Left ventricle myocardium inferior (tissue), 1 donor: ENCODE measurements around the gene VAMP2. TPM values are rescaled to one million over a fixed set of nuclear protein-coding genes. Genes with fewer than 3 reads are reported as not detected.

Source experiments
- DNase-seq: peaks from one replicate; pipeline ENCODE4 v3.0.0-alpha.2; 2020
- H3K27ac ChIP-seq: fragments of 200-600 bp; replicated peaks from 2 replicates; pipeline ENCODE4 v1.8.0; 2021
- H3K27me3 ChIP-seq: fragments of 200-600 bp; 2 replicates; pipeline ENCODE4 v1.8.0; 2021; ENCODE audit warnings: low read depth
- H3K36me3 ChIP-seq: fragments of 200-600 bp; 2 replicates; pipeline ENCODE4 v1.8.0; 2021
- H3K4me1 ChIP-seq: fragments of 200-600 bp; 2 replicates; pipeline ENCODE4 v1.8.0; 2021
- H3K4me3 ChIP-seq: fragments of 200-600 bp; 2 replicates; pipeline ENCODE4 v1.8.0; 2021; ENCODE audit warnings: mild to moderate bottlenecking, moderate library complexity
- H3K9me3 ChIP-seq: fragments of 200-600 bp; replicated peaks from 2 replicates; pipeline ENCODE4 v1.8.0; 2021
- intact Hi-C: fragments of 100-400 bp; cut with micrococcal nuclease; formaldehyde crosslinking; loops from one replicate; pipeline ENCODE4 v1.11.0; 2022
- total RNA-seq: library from RNA; stranded (reverse); fragmentation: NEBNext Ultra II Directional; extraction: Animal tissue kit (Norgen Biotek cat#: 25700); gene quantifications from one replicate; pipeline ENCODE4 v1.2.1, GENCODE V29; 2021
- TF ChIP-seq, protein P1 (sequence below): fragments of 200-600 bp; IDR thresholded peaks from 2 replicates; pipeline ENCODE4 v1.8.0; 2021; ENCODE audit warnings: antibody characterized with exemption, mild to moderate bottlenecking, borderline replicate concordance
- donor health status: DM: no; HTN: yes; CAD: no; lungs with severe emphysema.

VAMP2 gene
- total RNA-seq, 1 donor from 2014 or later = 59.6 TPM

GRCh38 chr17:8133941-8134340 is 28.8 kb downstream of the VAMP2 start:
- TF ChIP-seq, protein P1, sequence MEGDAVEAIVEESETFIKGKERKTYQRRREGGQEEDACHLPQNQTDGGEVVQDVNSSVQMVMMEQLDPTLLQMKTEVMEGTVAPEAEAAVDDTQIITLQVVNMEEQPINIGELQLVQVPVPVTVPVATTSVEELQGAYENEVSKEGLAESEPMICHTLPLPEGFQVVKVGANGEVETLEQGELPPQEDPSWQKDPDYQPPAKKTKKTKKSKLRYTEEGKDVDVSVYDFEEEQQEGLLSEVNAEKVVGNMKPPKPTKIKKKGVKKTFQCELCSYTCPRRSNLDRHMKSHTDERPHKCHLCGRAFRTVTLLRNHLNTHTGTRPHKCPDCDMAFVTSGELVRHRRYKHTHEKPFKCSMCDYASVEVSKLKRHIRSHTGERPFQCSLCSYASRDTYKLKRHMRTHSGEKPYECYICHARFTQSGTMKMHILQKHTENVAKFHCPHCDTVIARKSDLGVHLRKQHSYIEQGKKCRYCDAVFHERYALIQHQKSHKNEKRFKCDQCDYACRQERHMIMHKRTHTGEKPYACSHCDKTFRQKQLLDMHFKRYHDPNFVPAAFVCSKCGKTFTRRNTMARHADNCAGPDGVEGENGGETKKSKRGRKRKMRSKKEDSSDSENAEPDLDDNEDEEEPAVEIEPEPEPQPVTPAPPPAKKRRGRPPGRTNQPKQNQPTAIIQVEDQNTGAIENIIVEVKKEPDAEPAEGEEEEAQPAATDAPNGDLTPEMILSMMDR = no peak
- intact Hi-C loops = no loop called here
- Histone ChIP-seq H3K36me3 (no peaks in the 10 kb centered on the region), H3K4me1 (peaks cover 11% of the 10 kb centered on the region), H3K4me3 (no peak overlapping the region), H3K27me3 (peaks cover 13% of the 10 kb centered on the region), H3K27ac (no peak overlapping the region), H3K9me3 (no peaks in the 10 kb centered on the region)
- no peak for DNase-seq

DNA sequence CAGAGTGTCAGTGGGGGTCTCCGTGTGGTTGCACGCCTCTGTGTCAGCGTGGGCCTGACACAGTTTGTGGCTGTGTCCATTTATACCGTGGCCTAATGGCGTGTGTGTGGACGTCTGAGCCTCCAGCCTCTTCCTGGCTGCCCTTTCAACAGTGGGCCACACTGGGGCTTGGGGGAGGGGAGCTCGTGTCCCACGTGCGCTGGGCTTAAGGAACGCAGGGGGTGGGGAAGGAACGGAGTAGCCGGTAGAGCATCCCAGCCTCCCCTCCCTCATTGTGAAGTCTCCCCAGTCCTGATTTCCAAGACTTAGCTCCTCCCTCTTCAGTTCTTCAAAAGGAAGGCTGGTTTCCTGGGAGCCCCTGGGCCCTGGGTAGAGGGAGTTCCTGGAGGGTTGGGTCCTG is 29.3 kb downstream of the VAMP2 start:
- no peak for DNase-seq
- Histone ChIP-seq H3K4me3 (no peak overlapping the region), H3K27me3 (peaks cover 19% of the 10 kb centered on the region), H3K4me1 (peaks cover 9% of the 10 kb centered on the region), H3K27ac (no peak overlapping the region), H3K9me3 (no peaks in the 10 kb centered on the region), H3K36me3 (no peaks in the 10 kb centered on the region)
- TF ChIP-seq, protein P1 = no peak
- intact Hi-C loops = no loop called here

- no peaks in the 10 kb centered on the region for H3K36me3 ChIP-seq
- no peak for DNase-seq
- TF ChIP-seq, protein P1 = no peak
- no peaks in the 10 kb centered on the region for H3K9me3 ChIP-seq
- H3K4me1 ChIP-seq = peaks cover 8% of the 10 kb centered on the region
- intact Hi-C loops = no loop called here
- H3K4me3 ChIP-seq = no peak overlapping the region
- peaks cover 21% of the 10 kb centered on the region for H3K27me3 ChIP-seq
- H3K27ac ChIP-seq = no peak overlapping the region
Measured at GRCh38 chr17:8131844-8132441, 30.8 kb downstream of the VAMP2 start.

DNA sequence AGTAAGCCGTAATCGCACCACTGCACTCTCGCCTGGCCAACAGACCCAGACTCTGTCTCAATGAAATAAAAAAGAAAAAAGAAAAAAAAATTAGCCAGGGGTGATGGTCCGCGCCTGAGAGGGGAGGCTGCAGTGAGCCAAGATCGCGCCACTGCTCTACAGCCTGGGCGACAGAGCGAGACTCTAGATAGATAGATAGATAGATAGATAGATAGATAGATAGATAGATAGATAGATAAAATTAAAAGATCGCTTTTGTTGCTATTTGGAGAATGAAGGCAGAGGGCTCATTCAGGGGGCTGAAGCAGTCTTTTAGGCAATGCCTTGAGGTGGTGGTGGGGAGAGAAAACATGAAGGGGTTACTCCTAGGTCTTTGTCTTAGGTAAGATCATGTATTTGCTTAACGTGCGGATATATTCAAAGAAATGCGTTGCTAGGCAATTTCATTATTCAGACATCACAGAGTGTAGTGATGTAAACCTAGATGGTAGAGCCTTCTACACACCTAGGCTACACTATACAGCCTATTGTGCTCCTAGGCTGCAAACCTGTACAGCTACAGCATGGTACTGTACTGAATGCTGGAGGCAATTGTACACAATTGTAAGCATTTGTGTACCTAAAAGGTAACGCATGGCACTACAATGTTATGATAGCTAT is 34.5 kb downstream of the VAMP2 start:
- Histone ChIP-seq H3K4me3 (no peak overlapping the region), H3K36me3 (no peaks in the 10 kb centered on the region), H3K27me3 (peaks cover 35% of the 10 kb centered on the region), H3K9me3 (no peaks in the 10 kb centered on the region), H3K27ac (no peak overlapping the region), H3K4me1 (peaks cover 43% of the 10 kb centered on the region)
- TF ChIP-seq, protein P1 = no peak
- intact Hi-C loops = loop anchor here (10.0 kb wide), 1 partner anchor 57 kb away; no protein-coding TSS in a partner anchor
- DNase-seq = no peak

- no peak for DNase-seq
- Histone ChIP-seq H3K27ac (peak overlapping the region; percentile 84), H3K36me3 (no peaks in the 10 kb centered on the region), H3K27me3 (peaks cover 50% of the 10 kb centered on the region), H3K4me1 (peaks cover 60% of the 10 kb centered on the region), H3K4me3 (peak overlapping the region; percentile 84), H3K9me3 (no peaks in the 10 kb centered on the region)
- intact Hi-C loops = loop anchor here (10.0 kb wide), 1 partner anchor 58 kb away; no protein-coding TSS in a partner anchor
- TF ChIP-seq, protein P1 = no peak
Measured at GRCh38 chr17:8126491-8127066, 36.2 kb downstream of the VAMP2 start.
